Activated gamma-delta T cell treated with anti-CD3 and anti-CD28 coated beads, Interleukin-2, amount 50 U/mL, for 16 hours (primary cell): ENCODE measurements around the gene FANCC.
A peak's percentile ranks its signal among the peaks of the same experiment; 100 is the strongest.

Source experiments
- DNase-seq: peaks from one replicate; pipeline ENCODE4 v3.0.0-alpha.2; 2020; ENCODE audit warnings: low read depth

The FANCC gene, protein sequence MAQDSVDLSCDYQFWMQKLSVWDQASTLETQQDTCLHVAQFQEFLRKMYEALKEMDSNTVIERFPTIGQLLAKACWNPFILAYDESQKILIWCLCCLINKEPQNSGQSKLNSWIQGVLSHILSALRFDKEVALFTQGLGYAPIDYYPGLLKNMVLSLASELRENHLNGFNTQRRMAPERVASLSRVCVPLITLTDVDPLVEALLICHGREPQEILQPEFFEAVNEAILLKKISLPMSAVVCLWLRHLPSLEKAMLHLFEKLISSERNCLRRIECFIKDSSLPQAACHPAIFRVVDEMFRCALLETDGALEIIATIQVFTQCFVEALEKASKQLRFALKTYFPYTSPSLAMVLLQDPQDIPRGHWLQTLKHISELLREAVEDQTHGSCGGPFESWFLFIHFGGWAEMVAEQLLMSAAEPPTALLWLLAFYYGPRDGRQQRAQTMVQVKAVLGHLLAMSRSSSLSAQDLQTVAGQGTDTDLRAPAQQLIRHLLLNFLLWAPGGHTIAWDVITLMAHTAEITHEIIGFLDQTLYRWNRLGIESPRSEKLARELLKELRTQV

DNA sequence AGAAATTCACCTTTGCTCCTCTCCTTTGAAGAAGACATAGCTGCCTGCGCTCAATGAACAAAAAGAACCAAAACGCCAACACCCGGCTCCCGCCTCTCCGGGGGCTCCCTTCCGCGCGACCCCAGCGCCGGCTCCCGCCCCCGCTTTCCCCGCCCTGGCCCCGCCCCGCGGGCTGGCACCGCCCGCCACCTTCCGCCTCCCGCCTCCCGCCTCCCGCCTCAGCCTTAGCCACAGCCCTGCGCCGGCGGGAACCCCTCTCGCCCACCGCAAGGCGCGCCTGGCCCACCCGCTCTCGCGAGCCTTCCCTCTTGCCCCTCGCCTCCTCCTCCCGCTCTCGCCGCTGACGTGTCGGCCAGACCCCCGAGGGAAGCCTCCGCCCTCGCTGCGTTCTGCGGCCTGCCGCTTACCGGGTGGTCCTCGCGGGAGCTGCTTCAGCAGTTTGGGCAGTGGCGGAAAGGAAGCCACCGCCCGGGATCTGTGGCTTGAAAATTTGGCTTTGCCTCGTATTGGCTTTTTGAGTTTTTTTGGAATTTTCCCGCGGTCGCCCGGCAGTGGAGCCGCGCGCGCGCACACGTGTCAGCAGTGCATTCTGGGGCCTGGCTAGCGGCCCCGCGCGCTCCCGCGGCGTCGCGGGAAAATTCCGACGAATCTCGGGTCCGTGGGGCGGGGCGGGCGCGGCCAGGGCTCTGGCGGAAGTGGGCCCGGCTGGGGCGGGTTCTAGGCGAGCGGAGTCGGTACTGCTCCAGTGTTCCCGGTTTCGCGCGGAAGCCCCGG is at the start of gene FANCC:
Gene FANCC (minus strand): TSS at position 591 of the 774 bp plus-strand sequence. CDS start 68,418 bp downstream, outside the sequence.
- peak; percentile 68 for DNase-seq

DNA sequence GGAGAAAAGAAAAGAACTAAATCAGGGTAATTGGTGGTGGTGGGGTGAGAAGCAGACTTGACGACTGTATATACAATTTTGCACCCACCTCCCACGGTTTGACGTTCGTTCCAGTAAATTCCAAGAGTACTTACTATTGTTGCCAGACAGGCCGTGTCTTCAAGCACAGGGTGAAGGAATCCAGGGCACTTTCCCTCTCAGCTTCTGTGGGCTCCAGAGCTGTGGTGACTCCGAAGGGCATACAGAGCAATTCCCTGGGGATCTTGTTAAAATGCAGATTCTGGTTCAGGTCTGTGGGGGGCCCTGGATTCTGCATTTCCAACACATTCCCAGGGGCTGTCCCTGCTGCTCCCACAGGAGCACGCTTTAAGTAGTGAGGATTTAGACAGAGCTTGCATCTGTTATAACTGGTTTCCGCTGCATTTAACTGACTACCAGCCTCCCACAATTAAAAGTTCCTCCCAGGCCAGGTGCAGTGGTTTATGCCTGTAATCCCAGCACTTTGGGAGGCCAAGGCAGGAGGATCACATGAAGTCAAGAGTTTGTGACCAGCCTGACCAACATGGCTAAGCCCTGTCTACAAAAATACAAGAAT is 49.3 kb upstream of the FANCC start:
- DNase-seq = no peak

DNA sequence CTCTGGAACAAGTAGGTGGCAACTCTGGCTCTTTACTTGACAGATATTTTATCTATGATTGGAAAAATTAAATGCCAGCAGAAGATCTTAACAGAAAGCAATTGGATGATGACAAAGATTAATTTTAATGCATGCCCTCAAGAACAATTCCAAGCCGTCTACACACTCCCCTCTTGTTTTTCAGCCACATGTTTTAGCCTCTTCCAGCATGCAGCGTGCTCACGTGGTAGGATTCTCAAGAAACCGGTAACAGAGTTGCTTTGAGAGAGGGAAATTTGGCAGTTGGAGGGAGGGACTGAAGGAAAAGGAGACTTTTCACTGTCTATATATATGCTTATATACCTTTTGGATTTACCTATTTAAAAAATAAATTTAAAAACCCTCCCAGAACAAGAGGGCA is 48.3 kb upstream of the FANCC start:
- no peak for DNase-seq

DNA sequence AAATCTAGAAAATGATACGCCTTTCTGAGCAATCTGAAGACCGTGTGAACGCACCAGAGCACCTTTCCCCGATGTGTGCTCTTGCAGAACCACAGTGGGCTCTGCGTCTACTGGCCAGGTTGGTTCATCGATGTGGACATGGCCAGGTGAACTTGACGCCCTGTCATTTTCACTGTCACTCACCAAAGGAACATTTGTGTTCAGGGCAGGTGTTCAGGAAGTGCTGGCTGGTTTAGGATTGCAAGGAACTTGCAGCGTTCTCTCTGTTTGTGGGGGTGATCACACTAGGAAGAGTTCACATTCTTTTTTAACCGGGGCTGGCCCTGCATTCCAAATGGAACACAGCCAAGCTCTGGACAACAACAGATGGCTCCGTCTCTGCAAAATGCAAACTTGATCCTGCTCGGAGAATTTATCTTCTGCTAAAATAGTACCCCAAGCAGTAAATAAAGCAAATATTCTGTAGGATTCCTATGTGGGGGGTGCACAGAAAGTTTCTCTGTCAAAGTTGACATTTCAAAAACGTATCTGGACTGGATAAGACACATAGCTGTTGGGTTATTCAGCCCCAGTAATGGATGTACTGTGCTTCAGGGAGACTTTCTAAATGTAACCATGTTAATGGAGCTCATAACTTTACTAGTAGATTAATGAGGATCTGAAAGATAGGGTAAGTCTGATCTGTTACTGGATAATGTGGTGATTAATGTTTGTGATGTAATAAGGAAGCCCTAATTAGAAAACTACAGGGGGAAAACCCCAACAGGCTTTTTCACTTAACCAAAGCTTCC is 45.7 kb upstream of the FANCC start:
- DNase-seq = no peak

DNA sequence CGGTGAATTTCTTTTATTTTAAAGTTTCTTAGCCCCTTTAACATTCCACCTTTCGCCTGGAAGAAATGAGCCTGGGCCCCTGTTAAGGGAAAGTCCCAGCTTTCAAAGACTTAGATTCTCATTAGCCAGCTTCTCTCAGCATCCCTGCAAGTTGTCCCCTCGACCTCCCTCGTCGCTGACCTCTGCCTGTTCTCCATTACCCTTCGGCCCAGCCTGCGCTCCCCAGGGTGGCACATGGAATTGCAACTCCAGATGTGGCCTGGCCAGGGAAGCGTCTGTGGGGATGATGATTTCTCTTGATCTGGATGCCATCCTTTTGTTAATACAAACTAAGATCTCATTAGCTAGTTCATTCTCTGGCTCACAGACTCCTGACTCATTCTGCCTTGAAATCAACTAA is 43.4 kb upstream of the FANCC start:
- no peak for DNase-seq

DNA sequence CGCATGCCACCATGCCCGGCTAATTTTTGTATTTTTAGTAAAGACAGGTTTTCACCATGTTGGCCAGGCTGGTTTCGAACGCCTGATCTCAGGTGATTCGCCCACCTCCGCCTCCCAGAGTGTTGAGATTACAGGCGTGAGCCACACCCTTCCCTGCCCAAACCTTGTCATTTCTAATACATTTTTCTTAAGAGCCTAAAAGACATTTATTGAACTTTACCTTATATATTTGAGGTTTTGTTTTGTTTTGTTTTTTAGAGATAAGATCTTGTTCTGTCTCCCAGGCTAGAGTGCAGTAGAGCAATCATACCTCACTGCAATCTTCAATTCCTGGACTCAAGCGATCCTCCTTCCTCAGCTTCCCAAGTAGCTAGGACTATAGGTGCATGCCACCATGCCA is 39.8 kb upstream of the FANCC start:
- no peak for DNase-seq

DNA sequence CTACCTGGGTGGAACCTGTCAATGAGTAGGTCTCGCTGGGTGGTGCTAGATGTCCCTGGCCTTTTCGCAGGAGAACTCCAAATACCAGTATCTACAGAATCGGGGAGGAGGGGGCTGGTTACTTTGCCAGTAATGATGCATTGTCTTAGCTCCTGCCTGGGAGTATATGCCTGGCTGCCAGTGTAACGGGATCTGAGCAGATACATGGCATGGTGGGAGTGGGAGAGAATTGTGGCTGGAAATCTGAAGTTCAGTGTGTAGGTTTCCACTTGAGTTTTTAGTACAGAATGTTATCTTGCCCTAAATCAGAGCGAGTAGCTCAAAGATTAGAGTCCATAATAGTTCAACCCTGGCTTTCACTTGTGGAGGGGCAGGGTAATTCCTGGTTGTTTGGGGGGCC is 38.0 kb upstream of the FANCC start:
- DNase-seq = no peak

DNA sequence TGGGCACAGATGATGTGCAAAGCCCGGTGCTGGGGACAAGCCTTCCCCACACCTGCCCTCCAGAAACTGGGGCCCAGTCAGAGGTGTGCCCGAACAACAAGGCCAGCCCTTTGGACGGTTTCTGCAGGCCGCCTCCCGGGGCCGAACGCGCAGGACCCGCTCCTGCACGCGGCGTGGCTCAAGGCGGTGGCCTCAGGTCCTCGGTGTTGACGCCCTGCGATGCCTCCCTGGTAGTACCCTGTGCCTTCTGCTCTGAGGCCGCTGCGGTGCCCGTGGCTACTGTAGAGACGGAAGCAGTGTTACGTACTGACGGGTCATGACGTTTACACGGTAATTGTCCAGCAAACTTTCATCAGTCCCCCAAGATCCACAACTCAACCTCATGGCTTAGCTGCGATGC is 33.5 kb upstream of the FANCC start:
- DNase-seq = no peak

DNA sequence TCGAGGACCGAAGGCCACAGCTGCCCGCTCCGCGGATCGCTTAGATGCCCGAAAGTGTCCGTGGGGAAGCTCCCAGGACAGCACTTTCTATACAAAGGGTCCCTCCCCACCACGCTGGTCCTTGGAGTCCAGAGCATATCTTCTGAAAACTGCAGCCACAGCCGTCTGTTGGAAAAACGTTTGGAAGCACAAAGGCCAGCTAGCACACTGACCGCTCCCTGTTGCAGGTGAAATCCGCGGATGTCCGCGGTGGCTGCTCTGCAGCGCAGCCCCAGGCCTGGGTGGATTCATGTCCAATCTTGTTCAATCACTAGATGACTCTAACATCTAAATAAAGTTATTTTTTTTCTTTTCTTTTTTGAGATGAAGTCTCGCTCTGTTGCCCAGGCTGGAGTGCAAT is 32.8 kb upstream of the FANCC start:
- DNase-seq = no peak

DNA sequence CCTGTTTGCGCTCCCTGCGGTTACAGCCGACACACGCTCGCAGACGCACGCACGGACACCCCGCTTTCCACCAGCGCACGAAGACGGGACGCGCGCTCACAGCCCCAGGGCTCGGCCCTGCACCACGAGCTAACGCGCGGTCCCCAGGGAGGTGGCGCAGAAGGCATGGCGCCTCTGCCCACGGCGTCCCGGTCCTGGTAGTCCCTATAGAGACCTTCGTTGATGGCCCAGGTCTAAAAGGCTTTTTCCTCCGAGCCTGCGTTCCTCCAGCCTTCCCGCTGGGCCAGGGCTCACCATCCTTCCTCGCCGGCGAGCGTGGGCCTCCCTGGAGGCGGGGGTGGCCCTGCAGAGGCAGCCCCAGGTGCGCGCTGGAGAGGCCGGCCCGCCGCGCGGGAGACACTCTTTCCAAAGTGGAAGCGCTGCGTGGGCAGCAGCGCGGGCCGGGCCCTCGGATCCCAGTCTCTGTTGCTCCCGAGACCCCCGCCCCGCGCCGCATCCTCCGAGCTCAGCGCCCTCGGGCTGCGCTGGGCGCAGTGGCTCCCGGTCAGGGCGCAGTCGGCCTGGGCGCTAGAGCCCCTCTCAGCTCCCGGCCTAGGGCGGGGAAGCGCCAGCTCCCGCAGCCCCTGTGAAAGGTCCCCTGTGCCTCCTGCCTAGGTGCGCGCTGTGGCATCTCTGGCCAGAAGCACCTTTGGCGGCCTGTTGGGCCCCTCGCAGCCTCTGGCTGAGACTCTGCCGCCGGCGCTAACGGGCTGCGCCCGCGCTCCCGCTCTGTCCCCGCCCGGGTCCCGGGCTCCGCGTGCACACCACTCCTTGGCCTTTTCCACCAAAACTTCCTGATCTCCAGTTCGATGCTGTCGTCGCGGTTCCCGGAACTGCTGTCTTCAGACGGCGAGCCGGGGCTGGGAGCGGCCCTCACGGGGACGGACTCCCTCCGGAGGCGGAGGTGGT is 31.9 kb upstream of the FANCC start:
- DNase-seq = no peak

DNA sequence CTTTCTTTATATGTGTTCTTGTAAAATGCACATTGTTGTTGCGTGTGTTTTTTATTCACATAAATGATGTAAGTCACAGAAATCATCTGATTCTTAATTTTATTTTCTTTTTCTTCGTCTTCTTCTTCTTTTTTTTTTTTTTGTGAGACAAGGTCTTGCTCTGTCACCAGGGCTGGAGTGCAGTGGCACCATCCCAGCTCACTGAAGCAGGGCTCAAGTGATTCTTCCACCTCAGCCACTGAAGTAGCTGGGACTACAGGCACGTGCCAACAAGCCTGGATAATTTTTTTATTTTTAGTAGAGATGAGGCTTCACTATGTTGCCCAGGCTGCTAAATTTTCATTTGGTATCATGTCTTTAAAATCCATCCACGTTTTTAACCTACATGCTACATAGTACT is 28.5 kb upstream of the FANCC start:
- no peak for DNase-seq

DNA sequence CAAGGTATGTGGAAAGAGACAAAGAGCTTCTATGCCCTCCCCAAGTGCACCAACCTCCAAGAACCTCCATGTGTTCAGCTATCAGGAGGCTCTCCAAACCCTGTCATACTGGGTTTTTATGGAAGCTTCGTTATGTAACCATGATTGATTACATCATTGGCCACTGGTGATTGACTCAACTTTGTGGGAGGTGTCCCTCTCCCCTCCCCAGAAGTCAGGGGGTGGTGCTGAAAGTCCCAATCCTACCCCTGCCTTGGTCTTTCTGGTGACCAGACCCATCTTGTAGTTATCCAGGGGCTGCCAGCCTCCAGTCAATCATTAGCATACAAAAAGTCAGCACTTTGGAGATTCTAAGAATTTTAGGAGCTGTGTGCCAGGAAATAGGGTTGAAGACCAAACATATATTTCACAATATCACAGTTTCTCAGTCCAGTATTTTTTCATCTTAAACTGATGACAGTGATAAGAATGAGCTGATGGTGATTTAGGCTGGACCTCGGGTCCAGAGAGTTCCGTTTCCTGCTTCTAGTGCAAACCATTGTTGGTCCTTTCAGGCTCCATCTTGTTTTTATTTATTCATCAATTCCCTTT is 27.3 kb upstream of the FANCC start:
- DNase-seq = no peak

DNA sequence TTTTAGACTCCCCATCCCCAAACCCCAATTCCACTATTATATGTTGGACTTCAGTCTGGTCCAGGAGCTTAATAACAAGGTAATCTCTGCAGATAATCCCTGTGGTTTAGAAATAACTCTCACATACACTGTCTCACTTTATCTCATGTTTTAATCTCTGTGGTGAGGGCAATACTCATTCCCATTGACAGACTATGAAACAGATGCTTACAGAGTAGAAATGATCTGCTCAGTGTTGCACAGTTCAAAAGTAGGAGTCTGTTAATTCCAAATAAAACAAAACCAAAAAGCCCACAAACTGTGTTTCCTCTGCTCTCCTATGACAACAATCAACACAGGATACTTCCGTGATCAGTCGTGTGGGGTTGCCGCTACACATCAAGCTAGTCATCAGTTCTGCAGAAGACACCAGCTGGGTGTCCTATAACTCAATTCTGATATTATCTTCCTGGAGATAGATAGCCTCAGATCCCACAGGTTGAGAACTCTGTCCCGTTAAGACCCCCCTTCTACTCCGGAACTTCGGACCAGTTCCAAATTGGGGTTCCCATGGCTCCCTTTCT is 26.3 kb upstream of the FANCC start:
- DNase-seq = no peak

DNA sequence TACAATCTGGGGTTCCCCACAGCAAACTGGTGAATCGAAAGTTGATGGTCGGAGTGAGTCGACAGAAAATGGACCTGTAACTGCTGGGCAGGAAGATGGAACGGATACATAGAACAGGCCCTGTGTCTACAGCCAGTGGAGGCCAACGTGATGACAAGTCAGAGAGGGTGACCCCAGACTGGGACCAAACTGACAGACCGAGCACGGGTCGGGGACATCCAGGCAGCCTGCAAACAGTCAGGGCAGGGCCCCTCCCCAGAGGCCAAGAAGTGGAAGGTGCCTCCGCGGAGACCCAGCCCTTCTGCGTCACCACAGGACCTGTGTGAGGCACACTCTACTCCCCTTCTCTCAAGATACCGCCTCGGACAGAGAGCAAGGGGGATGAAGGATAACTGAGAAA is 25.1 kb upstream of the FANCC start:
- DNase-seq = no peak

DNA sequence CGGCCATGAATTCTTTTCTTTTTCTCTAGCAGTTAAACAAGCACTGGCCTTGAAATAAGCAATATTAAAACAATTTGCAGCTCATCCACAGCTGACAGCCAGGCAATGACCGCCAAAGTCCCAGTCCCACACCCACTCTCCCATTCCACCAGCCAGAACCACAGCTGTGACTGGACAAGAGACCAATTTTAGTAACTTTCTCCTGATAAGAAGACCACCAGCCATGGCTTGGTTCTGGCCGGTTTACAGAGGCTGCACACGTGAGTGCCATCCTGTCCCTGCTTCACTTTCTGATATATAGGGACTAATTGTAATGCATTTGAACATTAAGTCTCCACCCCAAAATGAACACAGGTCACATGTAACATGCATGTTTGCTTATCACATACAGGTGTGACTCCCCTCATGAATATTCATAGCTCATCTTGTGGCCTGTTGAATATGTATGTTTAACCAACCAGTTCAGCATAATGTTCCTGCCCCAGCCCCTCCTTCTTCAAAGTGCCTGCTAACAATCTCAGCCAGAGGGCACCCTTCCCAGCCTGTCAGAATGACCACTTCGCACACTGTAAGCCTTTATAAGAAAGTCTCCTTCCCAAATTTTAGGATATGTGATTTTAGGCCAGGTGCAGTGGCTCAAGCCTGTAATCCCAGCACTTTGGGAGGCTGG is 23.9 kb upstream of the FANCC start:
- DNase-seq = no peak

DNA sequence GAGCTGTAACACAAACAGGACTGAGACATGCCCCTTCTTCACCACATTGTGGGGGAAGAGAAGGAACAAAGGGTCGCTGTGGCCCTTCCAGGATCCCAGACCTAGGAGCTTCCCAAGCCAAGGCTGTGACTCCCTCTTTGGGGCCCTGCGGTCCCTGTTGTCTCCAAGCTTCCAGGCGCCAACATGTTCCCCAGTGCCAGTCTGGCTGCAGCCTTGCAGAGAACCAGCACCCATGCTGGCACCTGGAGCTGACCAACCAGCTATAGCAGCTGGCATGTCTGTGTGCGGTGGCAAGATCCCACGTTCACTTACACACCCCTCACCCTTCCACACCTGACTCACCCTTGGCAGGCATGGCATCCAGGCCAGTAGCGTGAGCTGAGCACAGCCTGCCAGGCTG is 20.7 kb upstream of the FANCC start:
- DNase-seq = no peak

DNA sequence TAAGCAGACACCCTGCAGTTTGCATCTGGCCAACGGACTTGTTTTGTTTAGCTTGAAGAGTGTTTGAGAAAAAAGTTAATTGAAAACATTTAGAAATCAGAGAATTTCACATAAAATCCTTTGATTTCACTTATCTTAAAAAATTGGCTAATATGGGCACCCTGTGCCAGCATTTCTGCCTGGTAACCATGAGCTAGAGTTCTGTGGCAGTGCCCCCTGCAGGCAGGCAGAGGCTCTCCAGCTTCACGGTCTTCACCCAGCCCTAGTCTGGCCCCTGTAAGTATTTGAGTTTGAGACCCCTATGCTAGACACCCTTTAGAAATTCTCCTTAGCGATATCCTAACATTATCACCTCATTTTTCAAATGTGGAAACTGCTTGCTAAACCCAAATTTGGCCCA is 18.8 kb upstream of the FANCC start:
- no peak for DNase-seq

DNA sequence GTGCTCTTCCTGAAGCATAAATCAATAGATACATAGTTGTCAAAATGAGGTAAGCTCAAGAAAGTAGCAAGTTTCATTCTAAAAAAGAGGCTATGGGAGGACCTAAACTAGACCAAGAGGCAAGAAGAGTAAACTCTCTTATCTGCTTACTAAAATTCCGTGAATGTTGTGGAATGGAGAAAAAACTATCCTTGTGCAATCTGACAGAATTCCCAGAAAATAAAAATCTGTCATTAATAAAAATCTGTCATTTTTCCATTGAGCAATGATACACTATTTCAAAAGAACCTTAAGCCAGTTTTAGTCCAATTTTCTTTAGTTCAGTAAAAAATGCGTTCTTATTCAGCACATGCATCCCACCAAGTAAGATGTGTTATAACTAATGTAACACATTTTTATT is 15.9 kb upstream of the FANCC start:
- no peak for DNase-seq

DNA sequence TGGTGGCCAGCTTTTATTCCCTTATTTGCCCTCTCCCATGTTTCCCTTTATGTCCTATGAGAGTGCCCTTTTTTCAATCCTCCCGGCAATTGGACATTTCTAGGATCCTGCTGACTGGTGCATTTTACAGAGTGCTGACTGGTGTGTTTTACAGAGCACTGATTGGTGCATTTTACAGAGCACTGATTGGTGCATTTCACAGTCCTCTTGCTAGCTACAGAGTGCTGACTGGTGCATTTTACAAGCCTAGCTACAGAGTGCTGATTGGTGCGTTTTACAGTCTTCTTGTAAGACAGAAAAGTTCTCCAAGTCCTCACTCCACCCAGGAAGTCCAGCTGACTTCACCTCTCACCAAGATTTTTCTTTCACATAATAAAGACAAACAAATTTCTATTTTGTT is 15.4 kb upstream of the FANCC start:
- no peak for DNase-seq
